Liver (tissue), 9 donors: ENCODE measurements around the gene CNTN2. TPM values are rescaled to one million over a fixed set of nuclear protein-coding genes. Genes with fewer than 3 reads are reported as not detected.

Source experiments
- DNase-seq: peaks from one replicate; pipeline ENCODE4 v3.0.0-alpha.2; 2017; ENCODE audit warnings: low spot score
- H3K27ac ChIP-seq, 2 donors: one replicate each; pipeline ENCODE4 v1.7.0; 2013; ENCODE audit warnings: inconsistent platforms in 2 of 2, low read length in 2 of 2, control low read depth in 1 of 2, low read depth in 1 of 2, mild to moderate bottlenecking in 1 of 2
- H3K27me3 ChIP-seq, 4 donors: one replicate each; pipeline versions ENCODE4 v1.6.1 to v1.7.0; 2013; ENCODE audit warnings: low read length in 3 of 4, inconsistent platforms in 1 of 4, mild to moderate bottlenecking in 1 of 4, moderate library complexity in 1 of 4; ENCODE audit not compliant: control insufficient read depth in 4 of 4, insufficient read depth in 4 of 4
- H3K36me3 ChIP-seq, 4 donors: one replicate each; pipeline versions ENCODE4 v1.6.1 to v1.7.0; 2013; ENCODE audit warnings: low read length in 3 of 4, mild to moderate bottlenecking in 3 of 4, low read depth in 1 of 4, moderate library complexity in 1 of 4; ENCODE audit not compliant: control insufficient read depth in 4 of 4, insufficient read depth in 3 of 4
- H3K4me1 ChIP-seq, 4 donors: one replicate each; pipeline versions ENCODE4 v1.6.1 to v1.7.0; 2013; ENCODE audit warnings: low read length in 3 of 4, mild to moderate bottlenecking in 3 of 4, moderate library complexity in 1 of 4; ENCODE audit not compliant: control insufficient read depth in 4 of 4, insufficient read depth in 4 of 4
- H3K4me3 ChIP-seq, 3 donors: one replicate each; pipeline versions ENCODE4 v1.6.1 to v1.7.0; 2013; ENCODE audit warnings: low read length in 3 of 3, control low read depth in 1 of 3, low read depth in 1 of 3, mild to moderate bottlenecking in 1 of 3
- H3K9ac ChIP-seq, 2 donors: one replicate each; pipeline ENCODE4 v1.7.0; 2013; ENCODE audit warnings: low read length in 2 of 2, mild to moderate bottlenecking in 2 of 2, moderate library complexity in 2 of 2, control low read depth in 1 of 2, low read depth in 1 of 2
- H3K9me3 ChIP-seq, 4 donors: one replicate each; pipeline versions ENCODE4 v1.6.1 to v1.7.0; 2013; ENCODE audit warnings: low read length in 3 of 4; ENCODE audit not compliant: control insufficient read depth in 4 of 4
- ATF3 ChIP-seq: IDR thresholded peaks from 2 replicates; pipeline ENCODE4 v1.6.1; 2016; ENCODE audit warnings: antibody characterized with exemption
- CTCF ChIP-seq: fragments of 150-350 bp; IDR thresholded peaks from 2 replicates; pipeline ENCODE4 v1.5.1; 2017; ENCODE audit warnings: improper control_type of control experiment, low read depth, low read length; ENCODE audit not compliant: missing input control
- EGR1 ChIP-seq, 2 donors: IDR thresholded peaks; 2 replicates each; pipeline ENCODE4 v1.6.1; 2016 to 2018; ENCODE audit warnings: antibody characterized with exemption in 2 of 2, low read depth in 2 of 2
- FOXA1 ChIP-seq: IDR thresholded peaks from 2 replicates; pipeline ENCODE4 v1.6.1; 2016; ENCODE audit warnings: antibody characterized with exemption
- FOXA2 ChIP-seq: IDR thresholded peaks from 2 replicates; pipeline ENCODE4 v1.6.1; 2016; ENCODE audit warnings: antibody characterized with exemption
- GABPA ChIP-seq, 2 donors: IDR thresholded peaks in 1 of 2; conservative IDR thresholded peaks in 1 of 2; 2 replicates each; pipeline ENCODE4 v1.6.1; 2016; ENCODE audit warnings: antibody characterized with exemption in 2 of 2, mild to moderate bottlenecking in 1 of 2, moderate library complexity in 1 of 2
- HNF4A ChIP-seq, 2 donors: conservative IDR thresholded peaks; 2 replicates each; pipeline ENCODE4 v1.6.1; 2016; ENCODE audit warnings: antibody characterized with exemption in 2 of 2, mild to moderate bottlenecking in 2 of 2
- HNF4G ChIP-seq: IDR thresholded peaks from 2 replicates; pipeline ENCODE4 v1.6.1; 2016; ENCODE audit warnings: antibody characterized with exemption
- JUND ChIP-seq, 2 donors: IDR thresholded peaks; 2 replicates each; pipeline ENCODE4 v1.6.1; 2016; ENCODE audit warnings: antibody characterized with exemption in 2 of 2
- NR2F2 ChIP-seq: IDR thresholded peaks from 2 replicates; pipeline ENCODE4 v1.6.1; 2016; ENCODE audit warnings: antibody characterized with exemption
- RAD21 ChIP-seq, 2 donors: IDR thresholded peaks; 2 replicates each; pipeline ENCODE4 v1.6.1; 2016; ENCODE audit warnings: antibody characterized with exemption in 2 of 2, mild to moderate bottlenecking in 2 of 2
- REST ChIP-seq: IDR thresholded peaks from 2 replicates; pipeline ENCODE4 v1.6.1; 2016; ENCODE audit warnings: antibody characterized with exemption, mild to moderate bottlenecking
- RXRA ChIP-seq, 2 donors: IDR thresholded peaks; 2 replicates each; pipeline ENCODE4 v1.6.1; 2017 to 2018; ENCODE audit warnings: antibody characterized with exemption in 2 of 2, mild to moderate bottlenecking in 1 of 2
- SP1 ChIP-seq: IDR thresholded peaks from 2 replicates; pipeline ENCODE4 v1.6.1; 2018; ENCODE audit warnings: antibody characterized with exemption, mild to moderate bottlenecking
- TAF1 ChIP-seq: conservative IDR thresholded peaks from 2 replicates; pipeline ENCODE4 v1.6.1; 2016; ENCODE audit warnings: antibody characterized with exemption, mild to moderate bottlenecking
- YY1 ChIP-seq: IDR thresholded peaks from 2 replicates; pipeline ENCODE4 v1.6.1; 2016; ENCODE audit warnings: antibody characterized with exemption, mild to moderate bottlenecking
- ZBTB33 ChIP-seq: IDR thresholded peaks from 2 replicates; pipeline ENCODE4 v1.6.1; 2016; ENCODE audit warnings: antibody characterized with exemption
- WGBS: extraction: QIAGEN DNeasy Blood & Tissue Kit; methylation state at CpG from one replicate; pipeline ENCODE4 v1.1.7; 2013; 5-methylcytosine and 5-hydroxymethylcytosine counted together
- polyA plus RNA-seq, 2 donors: library from polyadenylated mRNA; stranded (reverse) in 1 of 2; unstranded in 1 of 2; fragments of 200-250 nt in 1 of 2; fragments of >200 nt in 1 of 2; fragmentation: Nextera tagmentation in 1 of 2; extraction: Ambion mirVana in 1 of 2; gene quantifications; one replicate each; pipeline versions ENCODE4 v1.2.1 to v1.2.3, GENCODE V29; 2013 to 2015
- total RNA-seq, 2 donors: library from RNA; depleted of rRNA; stranded (reverse); fragments of >200 nt; gene quantifications; one replicate each; pipeline ENCODE4 v1.2.3, GENCODE V29; 2014
- TF ChIP-seq, protein P1 (sequence below): IDR thresholded peaks from 2 replicates; pipeline ENCODE4 v1.6.1; 2016; ENCODE audit warnings: antibody characterized with exemption
- donor health status: healthy.
- donor health status: healthy.
- donor health status: healthy.
- donor health status: healthy.
- donor health status: healthy.

The CNTN2 gene
- total and polyA plus RNA-seq, 4 donors = 0.05 to 0.25 (median 0.17) TPM

DNA sequence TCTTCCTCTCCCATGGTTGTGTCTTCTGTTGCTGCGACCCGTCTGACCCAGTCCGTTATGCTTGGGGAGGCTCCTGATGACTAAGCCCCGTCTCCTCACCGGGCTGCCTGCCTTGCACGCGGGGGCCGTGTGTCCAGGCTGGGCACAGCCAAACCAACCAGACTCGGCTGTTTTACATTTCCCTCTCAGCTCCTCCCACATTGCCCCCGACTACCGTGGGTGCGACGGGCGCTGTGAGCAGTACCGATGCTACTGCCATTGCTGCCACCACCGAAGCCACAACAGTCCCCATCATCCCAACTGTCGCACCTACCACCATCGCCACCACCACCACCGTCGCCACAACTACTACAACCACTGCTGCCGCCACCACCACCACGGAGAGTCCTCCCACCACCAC, 46.0 kb upstream of the CNTN2 start:
- DNase-seq = no peak
- Histone ChIP-seq H3K27ac (no peak overlapping the region), H3K4me3 (no peak overlapping the region), H3K9ac (no peak overlapping the region), H3K4me1 (peaks cover 8 to 34% (median 26%) of the 10 kb centered on the region in 4 donors), H3K36me3 (no peaks in the 10 kb centered on the region), H3K27me3 (no peaks in the 10 kb centered on the region), H3K9me3 (no peaks in the 10 kb centered on the region)
- TF ChIP-seq GABPA (IDR thresholded peaks at IDR 0.05 in 1 of 2, conservative IDR thresholded peaks at IDR 0.05 in 1 of 2) (no peak), CTCF (no peak), SP1 (no peak), HNF4G (no peak), TAF1 (no peak), RXRA (IDR thresholded peaks at IDR 0.05) (no peak), HNF4A (conservative IDR thresholded peaks at IDR 0.05) (no peak), NR2F2 (no peak)
- TF ChIP-seq, protein P1, sequence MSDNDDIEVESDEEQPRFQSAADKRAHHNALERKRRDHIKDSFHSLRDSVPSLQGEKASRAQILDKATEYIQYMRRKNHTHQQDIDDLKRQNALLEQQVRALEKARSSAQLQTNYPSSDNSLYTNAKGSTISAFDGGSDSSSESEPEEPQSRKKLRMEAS = no peak
- 91% methylated on average over 22 of the region's 22 CpGs for WGBS

GRCh38 chr1:204997591-204998355, 45.2 kb upstream of the CNTN2 start:
- H3K9ac ChIP-seq = no peak overlapping the region
- WGBS = 81% methylated on average over 16 of the region's 16 CpGs
- DNase-seq = no peak
- H3K4me1 ChIP-seq = peaks cover 10 to 42% (median 33%) of the 10 kb centered on the region in 4 donors
- TF ChIP-seq ATF3 (no peak), HNF4A (conservative IDR thresholded peaks at IDR 0.05) (no peak), ZBTB33 (no peak), GABPA (IDR thresholded peaks at IDR 0.05 in 1 of 2, conservative IDR thresholded peaks at IDR 0.05 in 1 of 2) (no peak), JUND (IDR thresholded peaks at IDR 0.05) (no peak), FOXA2 (no peak), FOXA1 (no peak), CTCF (no peak), EGR1 (IDR thresholded peaks at IDR 0.05; ENCODE audit: low read depth in 2 of 2) (no peak), TAF1 (no peak), REST (no peak), RXRA (IDR thresholded peaks at IDR 0.05) (no peak), RAD21 (IDR thresholded peaks at IDR 0.05) (no peak), NR2F2 (no peak), YY1 (no peak), SP1 (no peak), HNF4G (no peak)
- TF ChIP-seq, protein P1 = no peak
- no peaks in the 10 kb centered on the region for H3K36me3 ChIP-seq
- no peaks in the 10 kb centered on the region for H3K9me3 ChIP-seq
- no peaks in the 10 kb centered on the region for H3K27me3 ChIP-seq
- H3K4me3 ChIP-seq = no peak overlapping the region
- H3K27ac ChIP-seq = no peak overlapping the region
